SKM-1 (cell line): ENCODE results near the gene TLR3.
"Not testable (repeated sequence)": the region's sequence is repeated elsewhere in the genome, so short reads cannot be mapped to it uniquely, and the experiment has no call there.

Source experiments
- DNase-seq: peaks from one replicate; lab custom pipeline; 2025; ENCODE audit not compliant: unreplicated experiment; lab: John Stamatoyannopoulos, UW

TLR3 gene

GRCh38 chr4:186068581-186069348, at the start of gene TLR3:
Gene TLR3, plus strand, starts transcription at chr4:186069156. Its CDS starts 7,464 bp downstream, at chr4:186076620.
- DNase-seq, result no peak

- no peak for DNase-seq
Observed at GRCh38 chr4:186019269-186019668, 49.7 kb upstream of the TLR3 start.

GRCh38 chr4:186020106-186020792, 48.7 kb upstream of the TLR3 start:
- DNase-seq, result no peak

- no peak for DNase-seq
Observed at GRCh38 chr4:186020793-186021407, 48.1 kb upstream of the TLR3 start.

GRCh38 chr4:186021461-186022167, 47.3 kb upstream of the TLR3 start:
- no peak for DNase-seq

- no peak for DNase-seq
Observed at GRCh38 chr4:186023975-186024374, 45.0 kb upstream of the TLR3 start.

GRCh38 chr4:186024637-186025407, 44.1 kb upstream of the TLR3 start:
- DNase-seq, result no peak

- no peak for DNase-seq
Observed at GRCh38 chr4:186025408-186025690, 43.6 kb upstream of the TLR3 start.

GRCh38 chr4:186027405-186027804, 41.6 kb upstream of the TLR3 start:
- DNase-seq, result no peak

GRCh38 chr4:186029571-186030398, 39.2 kb upstream of the TLR3 start:
- no peak for DNase-seq

- DNase-seq, result no peak
Observed at GRCh38 chr4:186030399-186030775, 38.6 kb upstream of the TLR3 start.

GRCh38 chr4:186030795-186031194, 38.2 kb upstream of the TLR3 start:
- DNase-seq, result no peak

- no peak for DNase-seq
Observed at GRCh38 chr4:186032259-186032658, 36.7 kb upstream of the TLR3 start.

GRCh38 chr4:186033027-186033426, 35.9 kb upstream of the TLR3 start:
- no peak for DNase-seq

GRCh38 chr4:186034613-186035012, 34.3 kb upstream of the TLR3 start:
- DNase-seq, result not testable (repeated sequence)

GRCh38 chr4:186036976-186037581, 31.9 kb upstream of the TLR3 start:
- no peak for DNase-seq

- DNase-seq, result peak; percentile 63
Observed at GRCh38 chr4:186037692-186038658, 31.0 kb upstream of the TLR3 start.

GRCh38 chr4:186039697-186040096, 29.3 kb upstream of the TLR3 start:
- DNase-seq, result no peak

GRCh38 chr4:186040316-186040715, 28.6 kb upstream of the TLR3 start:
- DNase-seq, result no peak
